ENCODE measurements around the gene FATE1.
"Not testable (repeated sequence)": the region's sequence is repeated elsewhere in the genome, so short reads cannot be mapped to it uniquely, and the experiment has no call there.

Gene FATE1

DNA sequence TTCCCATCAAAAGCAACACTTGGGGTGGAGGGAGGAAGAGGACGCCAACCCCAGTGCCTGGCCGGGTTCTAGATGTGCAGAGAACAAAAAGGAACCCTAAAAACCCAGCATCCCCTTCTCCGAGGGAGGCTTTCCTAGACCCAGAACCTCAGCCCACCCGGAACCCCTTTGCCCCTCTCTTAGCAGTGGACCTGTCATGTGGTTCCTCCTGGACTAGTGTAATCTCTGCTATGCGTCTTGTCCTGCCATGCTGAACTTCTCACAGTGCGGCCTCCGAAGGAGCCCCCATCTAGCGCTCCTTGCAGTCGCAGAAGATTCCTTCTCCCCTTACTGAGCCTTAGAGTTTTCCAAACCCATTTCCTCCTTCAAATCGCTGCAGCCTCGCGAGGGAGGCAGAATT lies 21.7 kb upstream of the FATE1 start:
- Histone ChIP-seq H3K27ac (no peak overlapping the region), H3K9ac (ENCODE audit: insufficient read length) (no peak overlapping the region), H3K4me3 (no peak overlapping the region), H3K36me3 (ENCODE audit: insufficient read depth, low read length) (no peaks in the 10 kb centered on the region), H3K9me3 (ENCODE audit: low read depth, low read length) (no peaks in the 10 kb centered on the region)
- no peak for DNase-seq (ENCODE audit: low read depth, low spot score)
- TF ChIP-seq POLR2AphosphoS5 (IDR thresholded peaks at IDR 0.05; ENCODE audit: borderline replicate concordance, low read depth, low read length) = no peak
- TF ChIP-seq EZH2 (IDR thresholded peaks at IDR 0.05) = no peak
- no peak for TF ChIP-seq FOXP2 (optimal IDR thresholded peaks at IDR 0.05; ENCODE audit: control extremely low read depth, extremely low read length, insufficient read depth)

DNA sequence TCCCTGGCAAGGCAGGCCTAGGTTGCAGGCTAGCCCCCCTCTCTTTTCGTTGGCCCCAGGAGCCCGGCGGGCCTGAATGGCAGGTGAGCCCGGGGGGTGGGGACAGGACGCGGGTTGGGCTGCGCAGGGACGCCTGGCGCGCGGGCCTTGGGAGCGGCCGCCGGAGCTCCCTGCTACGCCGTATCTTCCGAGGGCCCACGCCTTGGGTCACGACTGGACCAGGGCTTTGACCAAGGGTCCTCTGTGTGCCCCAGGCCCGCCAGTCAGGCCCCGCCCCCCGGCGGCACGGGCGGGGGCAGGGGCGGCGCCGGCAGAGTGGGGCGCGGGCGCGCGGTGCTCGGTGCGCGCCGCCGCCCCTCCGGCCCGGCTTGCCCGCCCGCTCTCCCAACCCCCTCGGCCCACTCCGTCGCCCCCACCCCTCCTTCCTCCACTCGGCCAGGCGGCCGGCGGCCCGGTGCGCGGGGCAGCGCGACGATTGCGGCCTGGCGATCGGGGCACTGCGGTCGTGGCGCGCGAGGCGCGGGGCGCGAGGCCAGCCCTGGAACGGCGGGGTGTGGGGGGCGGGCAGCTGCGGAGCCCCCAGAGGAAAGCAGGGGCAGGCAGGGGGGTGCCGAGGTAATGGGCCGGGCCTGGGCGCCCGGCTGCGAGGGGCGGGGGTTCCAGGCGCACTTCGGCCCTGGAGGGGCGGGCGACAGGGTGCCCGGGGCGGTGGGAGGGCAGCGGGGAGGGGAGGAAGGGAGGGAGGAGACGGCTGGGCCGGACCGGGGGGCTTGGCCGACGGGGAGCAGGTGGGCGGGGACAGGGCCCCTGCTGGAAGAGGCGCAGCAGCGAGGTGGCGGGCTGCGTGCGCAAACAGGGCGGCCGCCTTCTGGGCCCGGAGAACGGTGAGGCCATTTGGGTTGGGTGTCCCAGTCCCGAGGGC lies 20.9 kb upstream of the FATE1 start, which contains the start of gene PRRG3:
Gene PRRG3 (plus strand): TSS at position 798 of the 922 bp plus-strand sequence. CDS start 3,357 bp downstream, outside the sequence.
- H3K27ac ChIP-seq = no peak within 1 kb of the TSS
- H3K4me3 ChIP-seq = no peak within 1 kb of the TSS
- H3K36me3 ChIP-seq (ENCODE audit: insufficient read depth, low read length) = no peaks in the 10 kb centered on the region
- DNase-seq (ENCODE audit: low read depth, low spot score) = no peak
- no peaks in the 10 kb centered on the region for H3K9me3 ChIP-seq (ENCODE audit: low read depth, low read length)
- TF ChIP-seq POLR2AphosphoS5 (IDR thresholded peaks at IDR 0.05; ENCODE audit: borderline replicate concordance, low read depth, low read length) = no peak
- TF ChIP-seq FOXP2 (optimal IDR thresholded peaks at IDR 0.05; ENCODE audit: control extremely low read depth, extremely low read length, insufficient read depth) = no peak
- no peak for TF ChIP-seq EZH2 (IDR thresholded peaks at IDR 0.05)
- H3K9ac ChIP-seq (ENCODE audit: insufficient read length) = no peak within 1 kb of the TSS

DNA sequence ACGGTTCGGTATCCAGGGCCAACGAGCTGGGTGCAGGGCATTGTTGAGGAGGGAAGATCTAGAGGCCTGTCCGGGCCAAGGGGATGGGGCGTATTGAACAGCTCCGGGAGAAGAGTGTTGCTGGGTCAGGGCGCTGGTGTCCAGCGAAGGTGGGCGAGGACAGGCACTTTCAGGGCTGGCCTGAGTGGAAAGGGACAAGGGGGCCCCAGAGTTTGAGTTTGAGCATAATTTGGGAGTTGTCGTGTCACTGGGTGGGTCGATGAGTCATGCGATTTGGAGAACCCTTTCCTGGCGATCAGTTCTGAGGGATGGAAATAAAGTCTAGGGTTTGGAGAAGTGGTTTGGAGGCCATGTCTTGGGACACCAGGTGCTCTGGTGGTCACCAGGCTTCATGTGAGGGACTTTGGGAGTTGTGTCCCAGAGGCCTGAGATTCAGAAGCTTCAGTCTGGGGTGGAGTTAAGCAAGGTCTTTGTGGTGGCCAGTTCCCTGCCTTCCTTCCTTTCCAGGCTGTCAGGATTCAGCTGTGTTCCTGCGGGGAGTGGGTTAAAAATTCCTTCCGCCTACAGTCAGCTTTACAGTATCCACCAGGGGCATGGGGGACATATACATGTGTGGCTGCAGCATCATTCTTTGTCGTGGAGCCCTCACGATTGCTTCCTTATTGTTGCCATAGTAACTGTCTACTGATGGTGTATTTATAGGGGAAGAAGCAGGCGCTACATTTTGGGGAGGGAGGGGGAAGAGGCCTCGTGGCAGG lies 20.1 kb upstream of the FATE1 start:
- H3K36me3 ChIP-seq (ENCODE audit: insufficient read depth, low read length) = no peaks in the 10 kb centered on the region
- no peak for DNase-seq (ENCODE audit: low read depth, low spot score)
- no peak overlapping the region for H3K9ac ChIP-seq (ENCODE audit: insufficient read length)
- TF ChIP-seq POLR2AphosphoS5 (IDR thresholded peaks at IDR 0.05; ENCODE audit: borderline replicate concordance, low read depth, low read length) (no peak), FOXP2 (optimal IDR thresholded peaks at IDR 0.05; ENCODE audit: control extremely low read depth, extremely low read length, insufficient read depth) (no peak), EZH2 (IDR thresholded peaks at IDR 0.05) (no peak)
- no peak overlapping the region for H3K27ac ChIP-seq
- no peaks in the 10 kb centered on the region for H3K9me3 ChIP-seq (ENCODE audit: low read depth, low read length)
- no peak overlapping the region for H3K4me3 ChIP-seq

DNA sequence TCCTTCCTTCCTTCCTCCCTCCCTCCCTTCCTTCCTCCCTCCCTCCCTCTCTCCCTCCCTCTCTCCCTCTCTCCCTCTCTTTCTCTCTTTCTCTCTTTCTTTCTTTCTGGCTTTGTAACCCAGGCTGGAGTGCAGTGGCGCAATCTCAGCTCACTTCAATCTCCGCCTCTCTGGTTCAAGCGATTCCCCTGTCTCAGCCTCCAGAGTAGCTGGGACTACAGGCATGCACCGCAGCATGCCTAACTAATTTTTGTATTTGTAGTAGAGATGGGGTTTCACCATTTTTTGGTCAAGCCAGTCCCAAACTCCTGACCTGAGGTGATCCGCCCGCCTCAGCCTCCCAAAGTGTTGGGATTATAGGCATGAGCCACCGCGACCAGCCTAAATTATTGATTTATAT lies 18.8 kb upstream of the FATE1 start:
- H3K4me3 ChIP-seq; H3K9ac ChIP-seq (ENCODE audit: insufficient read length); DNase-seq (ENCODE audit: low read depth, low spot score); H3K27ac ChIP-seq; H3K36me3 ChIP-seq (ENCODE audit: insufficient read depth, low read length); H3K9me3 ChIP-seq (ENCODE audit: low read depth, low read length): not testable (repeated sequence)

DNA sequence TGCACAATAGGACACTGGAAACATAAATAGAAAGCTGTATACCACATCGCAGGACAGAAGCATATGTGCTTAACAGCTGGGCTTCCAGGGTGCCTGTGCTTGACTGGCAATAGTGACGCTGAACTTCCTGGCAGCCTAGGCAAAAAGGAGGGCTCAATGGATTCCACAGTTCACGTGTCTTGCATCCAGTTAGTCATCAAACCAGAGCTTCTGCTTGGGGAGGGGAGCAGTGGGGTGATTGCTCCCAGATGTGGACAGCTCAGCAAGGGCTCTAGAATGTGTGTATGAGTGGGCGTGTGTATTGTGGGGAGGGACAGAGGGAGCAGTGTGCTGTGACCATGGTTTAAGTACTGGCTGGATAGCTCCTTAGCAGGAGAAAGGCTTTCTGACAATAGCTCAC lies 18.3 kb upstream of the FATE1 start:
- Histone ChIP-seq H3K9ac (ENCODE audit: insufficient read length) (no peak overlapping the region), H3K9me3 (ENCODE audit: low read depth, low read length) (no peaks in the 10 kb centered on the region), H3K27ac (no peak overlapping the region), H3K4me3 (no peak overlapping the region), H3K36me3 (ENCODE audit: insufficient read depth, low read length) (no peaks in the 10 kb centered on the region)
- no peak for TF ChIP-seq EZH2 (IDR thresholded peaks at IDR 0.05)
- DNase-seq (ENCODE audit: low read depth, low spot score) = no peak

DNA sequence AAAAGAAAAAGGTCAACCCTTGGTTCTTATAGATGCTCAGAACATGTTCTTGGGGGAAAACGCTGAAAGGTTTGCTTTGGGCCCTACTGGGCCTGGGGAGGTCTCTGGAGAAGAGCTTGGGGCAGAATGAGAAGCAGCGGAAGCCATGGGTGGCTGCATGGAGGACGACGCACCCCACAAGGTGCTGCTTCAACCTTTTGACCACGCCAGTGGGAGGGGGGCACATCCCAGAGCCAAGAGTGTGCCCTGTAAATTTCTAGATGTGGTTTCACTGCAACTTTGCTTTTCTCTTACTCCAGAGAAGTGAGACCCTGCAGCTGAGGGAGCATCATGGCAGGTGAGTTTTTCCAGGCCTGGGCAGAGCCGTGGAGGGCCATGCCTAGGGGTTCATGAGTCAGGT lies 17.4 kb upstream of the FATE1 start:
- Histone ChIP-seq H3K4me3 (no peak overlapping the region), H3K9ac (ENCODE audit: insufficient read length) (no peak overlapping the region), H3K27ac (no peak overlapping the region), H3K36me3 (ENCODE audit: insufficient read depth, low read length) (no peaks in the 10 kb centered on the region), H3K9me3 (ENCODE audit: low read depth, low read length) (no peaks in the 10 kb centered on the region)
- no peak for DNase-seq (ENCODE audit: low read depth, low spot score)
- no peak for TF ChIP-seq POLR2AphosphoS5 (IDR thresholded peaks at IDR 0.05; ENCODE audit: borderline replicate concordance, low read depth, low read length)
- no peak for TF ChIP-seq EZH2 (IDR thresholded peaks at IDR 0.05)
- no peak for TF ChIP-seq FOXP2 (optimal IDR thresholded peaks at IDR 0.05; ENCODE audit: control extremely low read depth, extremely low read length, insufficient read depth)

DNA sequence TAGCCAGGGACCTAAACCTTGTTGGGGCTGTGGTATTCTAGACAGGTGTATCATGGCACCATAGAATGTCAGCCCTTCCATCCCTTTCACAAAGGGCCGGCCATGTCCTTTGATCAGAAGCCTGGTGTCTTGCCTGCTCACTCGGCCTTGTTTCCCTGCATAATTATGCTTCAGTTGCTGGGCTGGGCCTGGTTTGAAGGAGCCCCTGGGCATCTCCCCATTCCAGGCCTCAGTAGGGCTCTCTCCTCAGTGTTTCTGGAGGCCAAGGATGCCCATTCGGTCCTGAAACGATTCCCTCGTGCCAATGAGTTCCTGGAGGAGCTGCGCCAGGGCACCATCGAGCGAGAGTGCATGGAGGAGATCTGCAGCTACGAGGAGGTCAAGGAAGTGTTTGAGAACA lies 16.1 kb upstream of the FATE1 start:
- Histone ChIP-seq H3K9me3 (ENCODE audit: low read depth, low read length) (no peaks in the 10 kb centered on the region), H3K9ac (ENCODE audit: insufficient read length) (no peak overlapping the region), H3K36me3 (ENCODE audit: insufficient read depth, low read length) (no peaks in the 10 kb centered on the region), H3K4me3 (no peak overlapping the region), H3K27ac (no peak overlapping the region)
- no peak for DNase-seq (ENCODE audit: low read depth, low spot score)
- TF ChIP-seq POLR2AphosphoS5 (IDR thresholded peaks at IDR 0.05; ENCODE audit: borderline replicate concordance, low read depth, low read length) (no peak), FOXP2 (optimal IDR thresholded peaks at IDR 0.05; ENCODE audit: control extremely low read depth, extremely low read length, insufficient read depth) (no peak), EZH2 (IDR thresholded peaks at IDR 0.05) (no peak)

DNA sequence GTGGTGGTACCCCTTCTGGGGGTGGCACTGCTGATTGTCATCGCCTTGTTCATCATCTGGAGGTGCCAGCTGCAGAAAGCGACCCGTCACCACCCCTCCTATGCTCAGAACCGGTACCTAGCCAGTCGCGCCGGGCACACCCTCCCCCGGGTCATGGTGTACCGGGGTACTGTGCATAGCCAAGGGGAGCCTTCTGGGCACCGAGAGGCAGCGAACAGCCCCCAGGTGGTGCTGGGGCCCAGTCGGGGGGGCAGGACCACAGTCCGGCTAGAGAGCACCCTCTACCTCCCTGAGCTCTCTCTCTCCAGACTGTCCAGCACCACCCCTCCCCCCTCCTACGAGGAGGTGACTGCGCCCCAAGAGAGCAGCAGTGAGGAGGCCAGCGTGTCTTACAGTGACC lies 15.3 kb upstream of the FATE1 start:
- TF ChIP-seq POLR2AphosphoS5 (IDR thresholded peaks at IDR 0.05; ENCODE audit: borderline replicate concordance, low read depth, low read length) (no peak), FOXP2 (optimal IDR thresholded peaks at IDR 0.05; ENCODE audit: control extremely low read depth, extremely low read length, insufficient read depth) (no peak), EZH2 (IDR thresholded peaks at IDR 0.05) (no peak)
- DNase-seq (ENCODE audit: low read depth, low spot score) = no peak
- H3K27ac ChIP-seq = no peak overlapping the region
- H3K9me3 ChIP-seq (ENCODE audit: low read depth, low read length) = no peaks in the 10 kb centered on the region
- no peak overlapping the region for H3K4me3 ChIP-seq
- no peaks in the 10 kb centered on the region for H3K36me3 ChIP-seq (ENCODE audit: insufficient read depth, low read length)
- H3K9ac ChIP-seq (ENCODE audit: insufficient read length) = no peak overlapping the region

Data from SK-N-MC (cell line).